GM12872 (cell line): Measurements from ENCODE around the gene GALR2.

Experiments
- TF ChIP-seq, protein P1 (sequence below): IDR thresholded peaks from 3 replicates; pipeline ENCODE4 v1.5.1; 2011; ENCODE audit warnings: low read depth, mild to moderate bottlenecking, low read length, moderate library complexity; ENCODE audit not compliant: insufficient read depth

GALR2 gene

DNA sequence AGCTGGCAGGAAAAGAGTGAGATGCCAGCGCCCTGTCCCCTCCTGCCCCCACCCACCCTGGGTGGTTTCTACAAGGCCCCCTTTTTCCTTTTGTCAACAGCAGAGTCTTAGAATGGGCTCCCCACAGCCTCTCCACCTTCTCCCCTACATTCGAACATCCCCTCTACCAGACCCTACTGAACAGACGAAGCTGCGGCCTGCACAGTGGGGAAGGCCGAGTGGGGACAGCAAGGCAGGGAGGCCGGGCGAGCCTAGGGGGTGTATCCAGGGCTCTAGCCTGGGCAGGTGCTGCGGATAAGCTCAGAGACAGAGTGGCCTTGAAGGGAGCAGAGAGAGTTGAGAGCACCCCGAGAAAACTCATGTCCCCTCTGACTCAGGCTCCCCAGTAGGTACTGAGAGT, 11.8 kb downstream of the GALR2 start:
- TF ChIP-seq, protein P1, sequence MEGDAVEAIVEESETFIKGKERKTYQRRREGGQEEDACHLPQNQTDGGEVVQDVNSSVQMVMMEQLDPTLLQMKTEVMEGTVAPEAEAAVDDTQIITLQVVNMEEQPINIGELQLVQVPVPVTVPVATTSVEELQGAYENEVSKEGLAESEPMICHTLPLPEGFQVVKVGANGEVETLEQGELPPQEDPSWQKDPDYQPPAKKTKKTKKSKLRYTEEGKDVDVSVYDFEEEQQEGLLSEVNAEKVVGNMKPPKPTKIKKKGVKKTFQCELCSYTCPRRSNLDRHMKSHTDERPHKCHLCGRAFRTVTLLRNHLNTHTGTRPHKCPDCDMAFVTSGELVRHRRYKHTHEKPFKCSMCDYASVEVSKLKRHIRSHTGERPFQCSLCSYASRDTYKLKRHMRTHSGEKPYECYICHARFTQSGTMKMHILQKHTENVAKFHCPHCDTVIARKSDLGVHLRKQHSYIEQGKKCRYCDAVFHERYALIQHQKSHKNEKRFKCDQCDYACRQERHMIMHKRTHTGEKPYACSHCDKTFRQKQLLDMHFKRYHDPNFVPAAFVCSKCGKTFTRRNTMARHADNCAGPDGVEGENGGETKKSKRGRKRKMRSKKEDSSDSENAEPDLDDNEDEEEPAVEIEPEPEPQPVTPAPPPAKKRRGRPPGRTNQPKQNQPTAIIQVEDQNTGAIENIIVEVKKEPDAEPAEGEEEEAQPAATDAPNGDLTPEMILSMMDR: no peak

DNA sequence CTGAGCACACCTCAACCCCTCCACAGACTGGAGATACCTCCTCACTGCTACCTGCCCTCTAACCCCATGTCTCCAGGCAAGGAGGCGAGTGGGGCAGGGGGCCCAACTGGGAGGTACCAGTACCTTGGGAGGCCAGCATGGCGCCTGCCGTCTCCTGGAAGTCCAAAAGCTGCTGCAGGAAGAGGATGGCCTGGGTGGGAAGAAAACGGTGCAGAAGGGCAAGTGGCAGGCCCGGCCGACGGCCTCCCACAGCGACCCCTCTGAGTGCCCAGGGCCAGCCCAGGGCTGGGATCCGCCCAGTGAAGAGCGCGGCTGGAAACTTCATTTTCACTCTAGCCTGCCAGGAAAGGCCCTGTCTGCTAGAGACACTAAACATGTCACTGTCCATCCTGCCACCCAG, 12.9 kb downstream of the GALR2 start:
- TF ChIP-seq, protein P1: no peak

DNA sequence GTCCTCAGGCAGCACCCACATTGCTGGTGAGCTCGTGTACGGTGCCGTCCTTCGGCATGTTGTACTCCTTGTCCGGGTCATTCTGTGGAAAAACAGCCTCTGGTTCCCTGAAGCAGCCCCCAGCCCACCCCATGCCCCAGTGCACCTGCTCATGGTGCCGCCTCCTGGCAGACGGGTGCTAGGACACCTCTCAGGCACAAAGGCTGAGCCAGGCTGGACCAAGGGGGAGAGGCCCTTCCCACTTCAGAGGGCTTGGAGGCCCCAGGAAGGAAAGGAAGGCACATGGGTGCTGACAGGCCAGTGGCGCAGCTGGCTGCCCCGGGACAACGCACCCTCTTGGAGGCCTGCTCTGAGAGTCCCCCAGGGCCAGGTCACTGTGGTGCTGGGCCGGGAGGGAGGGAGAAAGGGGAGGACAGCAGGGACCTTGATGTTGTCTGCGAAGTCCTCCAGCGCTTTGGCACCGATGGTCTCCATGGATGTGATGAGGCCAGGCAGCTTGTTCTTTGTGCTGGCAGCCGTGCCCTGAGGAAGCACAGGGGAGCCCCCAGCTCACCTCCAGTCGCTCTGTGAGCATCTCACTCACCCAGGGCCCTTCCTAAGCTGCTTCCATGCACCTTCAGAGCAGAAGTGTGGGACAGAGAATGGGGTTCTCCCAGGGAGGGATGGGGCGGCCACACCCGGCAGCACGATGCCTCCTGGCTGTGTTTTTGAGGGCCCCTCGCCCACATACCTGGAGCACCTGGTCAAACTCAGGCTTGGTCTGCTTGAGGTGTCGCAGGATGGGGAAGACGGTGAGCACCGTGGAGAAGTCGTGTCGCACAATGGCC, 13.7 kb downstream of the GALR2 start:
- TF ChIP-seq, protein P1: peak; percentile 23; the same call in 1 of the 3 replicates

DNA sequence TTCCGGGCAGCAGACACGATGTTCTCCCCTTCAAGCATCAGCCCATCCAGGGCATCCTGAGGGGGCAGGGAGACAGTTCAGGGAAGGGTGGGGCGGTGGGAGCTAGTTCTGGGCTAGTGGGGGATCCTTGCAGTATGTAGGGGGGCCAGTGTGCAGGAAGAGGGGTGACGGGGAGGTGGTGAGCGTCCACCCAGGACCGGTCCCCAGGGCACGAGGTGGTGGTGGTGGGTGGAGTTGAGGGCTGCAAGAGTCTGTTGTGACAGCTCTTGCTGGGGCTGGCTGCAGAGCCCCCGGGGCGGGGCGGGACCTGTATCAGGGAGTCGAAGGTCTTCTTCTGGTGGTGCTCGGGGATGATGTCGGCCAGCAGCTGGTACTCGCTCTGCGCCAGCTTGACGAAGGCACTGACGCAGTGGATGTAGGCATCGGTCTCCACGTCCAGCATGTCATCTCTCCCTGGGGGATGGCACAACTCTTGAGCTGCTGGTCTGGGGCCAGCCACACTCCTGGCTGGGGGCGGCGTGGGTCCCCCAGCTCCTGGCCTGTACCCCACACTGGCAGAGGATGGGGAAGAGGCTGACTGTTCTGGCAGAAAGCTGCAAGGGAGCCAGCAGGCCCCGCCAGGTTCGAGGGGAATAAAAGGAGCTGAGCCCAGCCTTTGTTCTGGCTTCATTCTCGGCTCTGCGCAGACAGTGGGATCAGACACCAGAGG, 14.4 kb downstream of the GALR2 start:
- TF ChIP-seq, protein P1: no peak

DNA sequence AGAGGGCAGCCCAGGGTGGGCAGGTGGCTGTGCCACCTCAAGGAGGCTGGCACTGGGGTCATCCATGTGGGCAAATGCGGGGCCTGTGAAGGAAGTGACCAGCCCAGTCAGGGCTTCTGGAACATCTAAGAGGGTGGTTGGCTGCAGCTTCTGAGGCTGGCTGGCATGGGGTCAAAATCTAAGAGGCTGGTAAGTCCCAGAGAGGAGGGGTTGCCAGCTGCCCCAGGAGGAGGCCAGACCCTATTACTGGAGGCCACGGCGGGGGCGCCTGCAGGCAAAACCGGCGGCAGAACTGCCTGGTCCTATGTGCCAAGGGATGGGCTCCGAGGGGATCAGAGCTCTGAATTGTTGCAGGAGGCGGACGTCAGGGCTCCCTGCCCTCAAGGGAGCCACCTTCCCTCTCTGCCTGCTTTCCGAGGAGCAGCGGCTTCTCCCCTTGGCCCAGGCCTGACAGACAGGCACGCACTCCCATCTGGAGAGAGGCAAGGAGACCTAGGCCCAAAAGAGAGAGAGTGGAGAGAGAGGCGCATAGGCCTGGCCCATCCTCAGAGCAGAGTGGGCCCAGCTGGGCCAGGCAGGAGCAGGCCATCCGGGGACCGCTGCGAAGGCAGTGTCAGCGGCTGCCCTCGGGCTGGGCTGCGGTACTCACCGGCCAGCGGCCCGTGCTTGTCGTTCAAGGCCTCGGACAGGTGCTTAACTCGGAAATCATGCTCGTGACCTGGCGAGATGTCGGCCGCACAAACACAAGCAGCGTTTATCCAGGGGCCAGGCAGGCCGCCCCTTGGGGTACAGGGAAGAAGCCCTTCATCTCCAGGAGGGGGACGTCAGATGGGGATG, 15.3 kb downstream of the GALR2 start:
- TF ChIP-seq, protein P1: no peak

DNA sequence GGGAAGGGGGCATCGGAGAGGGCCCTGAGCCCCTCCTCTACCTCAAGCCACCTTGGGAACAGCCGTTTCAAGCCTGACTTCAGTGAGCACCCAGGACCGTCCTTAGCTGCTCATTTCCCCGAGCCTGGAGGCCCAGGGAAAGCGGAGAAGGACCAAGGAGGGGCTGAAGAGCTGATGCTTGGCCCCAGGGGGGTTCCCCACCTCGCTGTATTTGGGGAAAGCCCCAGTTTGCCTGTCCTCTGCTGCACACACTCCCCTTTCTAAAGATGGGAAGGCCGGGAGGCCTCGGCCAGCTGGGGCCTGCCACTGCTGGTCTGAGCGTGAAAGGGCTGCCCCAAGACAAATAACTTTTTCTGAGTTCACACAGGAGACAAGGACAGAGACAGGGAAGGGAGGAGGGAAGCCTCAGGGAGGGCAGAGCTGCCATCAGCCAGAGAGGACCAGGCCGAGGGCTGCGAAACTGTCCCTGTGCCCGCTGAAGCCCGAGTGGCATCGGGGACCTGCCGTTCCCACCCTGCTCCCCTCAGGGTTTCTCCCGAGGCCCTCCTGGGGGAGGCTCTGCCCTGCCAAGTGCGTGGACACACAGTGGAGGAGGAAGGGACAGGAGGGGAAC, 16.0 kb downstream of the GALR2 start:
- TF ChIP-seq, protein P1: no peak
